Smooth muscle cell (in vitro differentiated cells): Measurements from ENCODE around the gene S100A12. TPM values are rescaled to one million over a fixed set of nuclear protein-coding genes. Genes with fewer than 3 reads are reported as not detected.

Source experiments
- polyA plus RNA-seq: library from polyadenylated mRNA; unstranded; fragments of >200 nt; fragmentation: Nextera tagmentation; extraction: Ambion mirVana; gene quantifications from 2 replicates; pipeline ENCODE4 v1.2.1, GENCODE V29; 2016
- small RNA-seq: library from RNA; depleted of rRNA; stranded (forward); fragments of <200 nt; gene quantifications from one replicate; pipeline ENCODE3, GENCODE V24; 2014
- total RNA-seq: library from RNA; depleted of rRNA; stranded (reverse); fragments of >200 nt; gene quantifications from 2 replicates; pipeline ENCODE4 v1.2.3, GENCODE V29; 2014

The S100A12 gene
- total and polyA plus RNA-seq, 2 experiments from 2014 or later: not detected

Small RNA genes within 50 kb of the gene (small RNA-seq; reads per million reads assigned to genes)
- gene RNU6-160P (not detected), gene S100A15A (not detected)

Other genes starting within 250 kb of the S100A12 start
- 22.0 and 39.7 TPM in 2 replicates for gene SPRR2G, start 224.7 kb downstream of the S100A12 start, total RNA-seq
- 35.4 and 103 TPM in 2 replicates for gene SPRR2G, start 224.7 kb downstream of the S100A12 start, polyA plus RNA-seq
- gene LELP1, start 172.2 kb downstream of the S100A12 start, total RNA-seq: not detected in 2 replicates
- not detected in 2 replicates for gene LELP1, start 172.2 kb downstream of the S100A12 start, polyA plus RNA-seq
- gene PRR9, start 158.0 kb downstream of the S100A12 start, total RNA-seq: 7.4 and 9.0 TPM in 2 replicates
- 1.0 and 3.0 TPM in 2 replicates for gene PRR9, start 158.0 kb downstream of the S100A12 start, polyA plus RNA-seq
- not detected in 2 replicates for gene LORICRIN, start 115.9 kb downstream of the S100A12 start, total RNA-seq
- not detected in 2 replicates for gene LORICRIN, start 115.9 kb downstream of the S100A12 start, polyA plus RNA-seq
- gene PGLYRP3, start 62.7 kb downstream of the S100A12 start, total RNA-seq: not detected in 2 replicates
- gene PGLYRP3, start 62.7 kb downstream of the S100A12 start, polyA plus RNA-seq: 0.31 TPM in 1 of 2 replicates, not detected in the other
- 0.54 and 1.1 TPM in 2 replicates for gene PGLYRP4, start 26.8 kb downstream of the S100A12 start, total RNA-seq
- gene PGLYRP4, start 26.8 kb downstream of the S100A12 start, polyA plus RNA-seq: 0.43 and 0.64 TPM in 2 replicates
- gene S100A9, start 17.8 kb downstream of the S100A12 start, total RNA-seq: 125 and 197 TPM in 2 replicates
- 39.8 and 81.9 TPM in 2 replicates for gene S100A9, start 17.8 kb downstream of the S100A12 start, polyA plus RNA-seq
- gene S100A8, start 15.5 kb upstream of the S100A12 start, total RNA-seq: not detected in 2 replicates
- 0.79 TPM in 1 of 2 replicates, not detected in the other for gene S100A8, start 15.5 kb upstream of the S100A12 start, polyA plus RNA-seq
- gene S100A7A, start 40.9 kb upstream of the S100A12 start, total RNA-seq: not detected in 2 replicates
- not detected in 2 replicates for gene S100A7A, start 40.9 kb upstream of the S100A12 start, polyA plus RNA-seq
- not detected in 2 replicates for gene S100A7, start 85.0 kb upstream of the S100A12 start, total RNA-seq
- gene S100A7, start 85.0 kb upstream of the S100A12 start, polyA plus RNA-seq: not detected in 2 replicates
- 410 and 499 TPM in 2 replicates for gene S100A6, start 160.4 kb upstream of the S100A12 start, total RNA-seq
- 1,358 and 1,471 TPM in 2 replicates for gene S100A6, start 160.4 kb upstream of the S100A12 start, polyA plus RNA-seq
- gene S100A5, start 165.3 kb upstream of the S100A12 start, total RNA-seq: 1.6 and 5.7 TPM in 2 replicates
- 4.8 and 6.2 TPM in 2 replicates for gene S100A5, start 165.3 kb upstream of the S100A12 start, polyA plus RNA-seq
- gene S100A4, start 170.2 kb upstream of the S100A12 start, total RNA-seq: 1,139 and 1,222 TPM in 2 replicates
- 1,491 and 1,802 TPM in 2 replicates for gene S100A4, start 170.2 kb upstream of the S100A12 start, polyA plus RNA-seq
- gene S100A3, start 173.6 kb upstream of the S100A12 start, total RNA-seq: 11.2 and 13.9 TPM in 2 replicates
- gene S100A3, start 173.6 kb upstream of the S100A12 start, polyA plus RNA-seq: 18.0 and 19.8 TPM in 2 replicates
- 2.3 and 7.3 TPM in 2 replicates for gene S100A2, start 190.2 kb upstream of the S100A12 start, total RNA-seq
- gene S100A2, start 190.2 kb upstream of the S100A12 start, polyA plus RNA-seq: 16.6 and 20.4 TPM in 2 replicates
- 198 and 238 TPM in 2 replicates for gene S100A16, start 237.5 kb upstream of the S100A12 start, total RNA-seq
- 302 and 358 TPM in 2 replicates for gene S100A16, start 237.5 kb upstream of the S100A12 start, polyA plus RNA-seq
- gene S100A14, start 240.7 kb upstream of the S100A12 start, total RNA-seq: 20.1 and 25.1 TPM in 2 replicates
- gene S100A14, start 240.7 kb upstream of the S100A12 start, polyA plus RNA-seq: 11.0 and 32.7 TPM in 2 replicates